Endothelial cell (in vitro differentiated cells): ENCODE data around the gene ARL16. TPM values are rescaled to one million over a fixed set of nuclear protein-coding genes. Genes with fewer than 3 reads are reported as not detected.
A peak's percentile ranks its signal among the peaks of the same experiment; 100 is the strongest.

Experiments used
- DNase-seq: peaks from one replicate; pipeline ENCODE4 v3.0.0; 2021; ENCODE audit warnings: low spot score
- H3K27ac Mint-ChIP-seq: one replicate; pipeline ENCODE4 v1.8.0; 2021; ENCODE audit warnings: mixed read lengths, inconsistent platforms; ENCODE audit not compliant: unreplicated experiment
- H3K27me3 Mint-ChIP-seq: one replicate; pipeline ENCODE4 v1.8.0; 2021; ENCODE audit warnings: mild to moderate bottlenecking, moderate library complexity, mixed read lengths, inconsistent platforms; ENCODE audit not compliant: unreplicated experiment
- H3K36me3 Mint-ChIP-seq: one replicate; pipeline ENCODE4 v1.8.0; 2021; ENCODE audit warnings: mild to moderate bottlenecking, low read depth, mixed read lengths, inconsistent platforms; ENCODE audit not compliant: unreplicated experiment
- H3K4me1 Mint-ChIP-seq: one replicate; pipeline ENCODE4 v1.8.0; 2021; ENCODE audit warnings: mild to moderate bottlenecking, mixed read lengths, inconsistent platforms; ENCODE audit not compliant: unreplicated experiment
- H3K4me3 Mint-ChIP-seq: one replicate; pipeline ENCODE4 v1.8.0; 2021; ENCODE audit warnings: mild to moderate bottlenecking, mixed read lengths, inconsistent platforms; ENCODE audit not compliant: unreplicated experiment
- H3K9me3 Mint-ChIP-seq: one replicate; pipeline ENCODE4 v1.8.0; 2021; ENCODE audit warnings: mixed read lengths, inconsistent platforms; ENCODE audit not compliant: unreplicated experiment
- microRNA-seq: library from miRNA; unstranded; fragments of <30 nt; microRNA quantifications from one replicate; pipeline ENCODE4, GENCODE V29; 2020; ENCODE audit not compliant: unreplicated experiment
- total RNA-seq: library from RNA; stranded (reverse); fragmentation: NEBNext Ultra II Directional; extraction: Animal tissue kit (Norgen Biotek cat#: 25700); gene quantifications from one replicate; pipeline ENCODE4 v1.2.1, GENCODE V29; 2021; ENCODE audit not compliant: unreplicated experiment
- TF ChIP-seq, protein P1 (sequence below): fragments of 200-600 bp; sonication (generic); IDR thresholded peaks from one replicate; pipeline ENCODE4 v1.5.0; 2021; ENCODE audit warnings: antibody characterized with exemption; ENCODE audit not compliant: unreplicated experiment

Gene ARL16
- total RNA-seq, 1 donor from 2014 or later, result 54.0 TPM

DNA sequence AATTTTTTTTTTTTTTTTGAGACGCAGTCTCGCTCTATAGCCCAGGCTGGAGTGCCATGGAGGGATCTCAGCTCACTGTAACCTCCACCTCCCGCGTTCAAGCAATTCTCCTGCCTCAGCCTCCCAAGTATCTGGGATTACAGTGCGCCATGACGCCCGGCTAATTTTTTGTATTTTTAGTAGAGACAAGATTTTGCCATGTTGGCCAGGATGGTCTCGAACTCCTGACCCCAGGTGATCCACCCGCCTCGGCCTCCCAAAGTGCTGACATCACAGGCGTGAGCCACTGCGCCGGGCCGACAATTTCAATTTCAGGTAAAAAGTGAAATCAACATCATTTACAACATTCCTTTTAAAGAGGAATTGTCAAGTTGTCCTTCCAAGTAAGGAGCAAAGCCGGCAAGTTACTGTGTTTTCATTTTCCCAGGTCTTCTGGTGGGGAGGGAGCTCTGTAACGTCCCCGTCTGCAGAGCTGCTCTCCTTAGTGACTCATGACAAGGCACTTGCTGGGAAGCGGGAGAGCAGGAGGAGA is 47.6 kb downstream of the ARL16 start:
- Mint-ChIP-seq H3K36me3 (peaks cover 9% of the 10 kb centered on the region), H3K4me1 (peaks cover 18% of the 10 kb centered on the region), H3K27ac (peak overlapping the region; percentile 99), H3K27me3 (peaks cover 8% of the 10 kb centered on the region), H3K9me3 (no peaks in the 10 kb centered on the region), H3K4me3 (peak overlapping the region; percentile 99)
- TF ChIP-seq, protein P1, sequence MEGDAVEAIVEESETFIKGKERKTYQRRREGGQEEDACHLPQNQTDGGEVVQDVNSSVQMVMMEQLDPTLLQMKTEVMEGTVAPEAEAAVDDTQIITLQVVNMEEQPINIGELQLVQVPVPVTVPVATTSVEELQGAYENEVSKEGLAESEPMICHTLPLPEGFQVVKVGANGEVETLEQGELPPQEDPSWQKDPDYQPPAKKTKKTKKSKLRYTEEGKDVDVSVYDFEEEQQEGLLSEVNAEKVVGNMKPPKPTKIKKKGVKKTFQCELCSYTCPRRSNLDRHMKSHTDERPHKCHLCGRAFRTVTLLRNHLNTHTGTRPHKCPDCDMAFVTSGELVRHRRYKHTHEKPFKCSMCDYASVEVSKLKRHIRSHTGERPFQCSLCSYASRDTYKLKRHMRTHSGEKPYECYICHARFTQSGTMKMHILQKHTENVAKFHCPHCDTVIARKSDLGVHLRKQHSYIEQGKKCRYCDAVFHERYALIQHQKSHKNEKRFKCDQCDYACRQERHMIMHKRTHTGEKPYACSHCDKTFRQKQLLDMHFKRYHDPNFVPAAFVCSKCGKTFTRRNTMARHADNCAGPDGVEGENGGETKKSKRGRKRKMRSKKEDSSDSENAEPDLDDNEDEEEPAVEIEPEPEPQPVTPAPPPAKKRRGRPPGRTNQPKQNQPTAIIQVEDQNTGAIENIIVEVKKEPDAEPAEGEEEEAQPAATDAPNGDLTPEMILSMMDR, result no peak
- no peak for DNase-seq

DNA sequence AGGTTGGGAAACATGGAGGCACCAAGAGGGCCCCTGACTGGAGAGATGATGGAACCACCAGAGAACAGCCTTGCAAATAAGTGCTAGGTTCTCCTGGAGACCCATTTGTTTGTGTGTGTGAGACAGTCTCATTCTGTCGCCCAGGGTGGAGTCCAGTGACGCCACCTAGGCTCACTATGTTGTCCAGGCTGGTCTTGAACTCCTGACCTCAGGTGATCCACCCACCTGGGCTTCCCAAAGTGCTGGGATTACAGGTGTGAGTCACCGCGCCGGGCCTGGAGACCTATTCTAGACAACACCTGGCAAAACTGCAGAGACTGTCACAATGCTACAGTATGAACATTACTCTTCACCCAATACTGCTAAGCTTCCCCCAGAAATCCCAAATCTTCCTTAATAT is 48.2 kb downstream of the ARL16 start:
- peaks cover 8% of the 10 kb centered on the region for H3K27me3 Mint-ChIP-seq
- H3K27ac Mint-ChIP-seq, result peak overlapping the region; percentile 99
- H3K4me3 Mint-ChIP-seq, result peak overlapping the region; percentile 99
- TF ChIP-seq, protein P1, result no peak
- peaks cover 18% of the 10 kb centered on the region for H3K4me1 Mint-ChIP-seq
- DNase-seq, result no peak
- H3K36me3 Mint-ChIP-seq, result peaks cover 9% of the 10 kb centered on the region
- H3K9me3 Mint-ChIP-seq, result no peaks in the 10 kb centered on the region

DNA sequence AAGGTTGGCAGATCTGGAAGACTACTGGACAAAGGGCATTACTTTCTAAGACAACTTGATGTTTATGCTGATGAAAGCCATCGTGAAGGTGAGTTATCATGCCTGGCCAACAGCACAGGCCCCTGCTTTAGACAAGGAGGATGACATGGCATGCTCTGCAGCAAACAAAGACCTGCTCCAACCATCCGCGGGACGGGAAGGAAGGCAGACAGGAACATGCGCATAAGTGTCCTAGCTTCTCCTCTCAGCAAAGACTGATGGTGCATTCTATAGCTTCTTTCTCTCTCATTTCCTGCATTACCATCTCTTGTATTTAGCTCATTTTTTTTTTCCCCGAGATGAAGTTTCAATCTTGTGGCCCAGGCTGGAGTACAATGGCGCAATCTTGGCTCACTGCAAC is 52.1 kb downstream of the ARL16 start:
- H3K9me3 Mint-ChIP-seq, result no peaks in the 10 kb centered on the region
- no peak for DNase-seq
- H3K36me3 Mint-ChIP-seq, result peaks cover 22% of the 10 kb centered on the region
- H3K27ac Mint-ChIP-seq, result peak overlapping the region; percentile 80
- peaks cover 8% of the 10 kb centered on the region for H3K27me3 Mint-ChIP-seq
- H3K4me3 Mint-ChIP-seq, result peak overlapping the region; percentile 42
- H3K4me1 Mint-ChIP-seq, result peaks cover 18% of the 10 kb centered on the region
- TF ChIP-seq, protein P1, result no peak

Small RNA genes lying within 50 kb of the gene (microRNA-seq; reads per million reads assigned to microRNA genes)
- 3.1 reads per million, percentile 39 among the genes with 10 or more reads in this experiment for gene MIR6786

Other genes starting within 250 kb of the ARL16 start
- gene ACTG1, start 171.0 kb downstream of the ARL16 start, total RNA-seq, result 4,184 TPM
- 1.5 TPM for gene FSCN2, start 155.4 kb downstream of the ARL16 start, total RNA-seq
- 40.6 TPM for gene FAAP100, start 131.4 kb downstream of the ARL16 start, total RNA-seq
- 133 TPM for gene NPLOC4, start 46.7 kb downstream of the ARL16 start, total RNA-seq
- gene TSPAN10, start 46.6 kb downstream of the ARL16 start, total RNA-seq, result 2.5 TPM
- 1.1 TPM for gene PDE6G, start 27.3 kb downstream of the ARL16 start, total RNA-seq
- 22.4 TPM for gene OXLD1, start 17.2 kb downstream of the ARL16 start, total RNA-seq
- gene CCDC137, start 17.1 kb downstream of the ARL16 start, total RNA-seq, result 31.8 TPM
- gene HGS, start 214 bp upstream of the ARL16 start, total RNA-seq, result 142 TPM
- 58.5 TPM for gene MRPL12, start 19.6 kb upstream of the ARL16 start, total RNA-seq
- 6.7 TPM for gene SLC25A10, start 28.5 kb upstream of the ARL16 start, total RNA-seq
- not detected for gene GCGR, start 120.4 kb upstream of the ARL16 start, total RNA-seq
- gene MCRIP1, start 149.5 kb upstream of the ARL16 start, total RNA-seq, result 190 TPM
- not detected for gene PPP1R27, start 151.3 kb upstream of the ARL16 start, total RNA-seq
- 678 TPM for gene P4HB, start 176.7 kb upstream of the ARL16 start, total RNA-seq
- 443 TPM for gene ARHGDIA, start 187.5 kb upstream of the ARL16 start, total RNA-seq
- gene ALYREF, start 207.8 kb upstream of the ARL16 start, total RNA-seq, result 127 TPM
- 121 TPM for gene ANAPC11, start 207.9 kb upstream of the ARL16 start, total RNA-seq
- 0.56 TPM for gene NPB, start 218.4 kb upstream of the ARL16 start, total RNA-seq
- gene PCYT2, start 227.6 kb upstream of the ARL16 start, total RNA-seq, result 26.8 TPM
- gene SIRT7, start 234.4 kb upstream of the ARL16 start, total RNA-seq, result 14.4 TPM
- gene MAFG, start 243.9 kb upstream of the ARL16 start, total RNA-seq, result 23.6 TPM